OCI-LY7 (cell line): ENCODE measurements around the gene CCDC30. TPM values are rescaled to one million over a fixed set of nuclear protein-coding genes. Genes with fewer than 3 reads are reported as not detected.

Experiments used
- BruUV-seq: library from RNA; stranded (reverse); fragments of 400-500 nt; replicated peaks from 2 replicates; lab custom pipeline; 2021; lab: Mats Ljungman, UMichigan
- CTCF ChIA-PET: fragments of 300-600 bp; sonication (Branson Sonifier 250); formaldehyde crosslinking; loops from one replicate; lab custom pipeline; 2022; ENCODE audit warnings: antibody characterized with exemption; ENCODE audit not compliant: unreplicated experiment; lab: Charles Lee
- POLR2A ChIA-PET: fragments of 300-600 bp; sonication (Branson Sonifier 250); formaldehyde crosslinking; loops from one replicate; lab custom pipeline; 2022; ENCODE audit warnings: antibody characterized with exemption; lab: Charles Lee
- DNase-seq: peaks from one replicate; pipeline ENCODE4 v3.0.0-alpha.2; 2015; ENCODE audit warnings: low spot score
- H2AFZ ChIP-seq: fragments of 200-600 bp; sonication (generic), shearing (Covaris generic); 2 replicates; pipeline ENCODE4 v1.6.1; 2014; ENCODE audit warnings: mild to moderate bottlenecking, antibody characterized with exemption, low read length, moderate library complexity
- H3K27ac ChIP-seq: fragments of 200-600 bp; sonication (generic); 2 replicates; pipeline ENCODE4 v1.5.1; 2014; ENCODE audit warnings: mixed run types, low read depth, mild to moderate bottlenecking, moderate library complexity, low read length, inconsistent platforms; ENCODE audit not compliant: poor library complexity, severe bottlenecking
- H3K36me3 ChIP-seq: fragments of 200-600 bp; sonication (generic); 2 replicates; pipeline ENCODE4 v1.6.1; 2014; ENCODE audit warnings: mild to moderate bottlenecking, antibody characterized with exemption, low read length, moderate library complexity, mixed read lengths; ENCODE audit not compliant: insufficient read depth
- H3K4me1 ChIP-seq: fragments of 200-600 bp; sonication (generic); 2 replicates; pipeline ENCODE4 v1.5.1; 2014; ENCODE audit warnings: mild to moderate bottlenecking, low read length; ENCODE audit not compliant: insufficient read depth, poor library complexity, severe bottlenecking
- H3K4me2 ChIP-seq: fragments of 200-600 bp; sonication (generic); 2 replicates; pipeline ENCODE4 v1.6.1; 2014; ENCODE audit warnings: mild to moderate bottlenecking, low read length
- H3K4me3 ChIP-seq: fragments of 200-600 bp; sonication (generic); 2 replicates; pipeline ENCODE4 v1.5.1; 2014; ENCODE audit warnings: mild to moderate bottlenecking, low read depth, low read length; ENCODE audit not compliant: poor library complexity, severe bottlenecking
- H3K79me2 ChIP-seq: fragments of 200-600 bp; sonication (generic); 2 replicates; pipeline ENCODE4 v1.6.1; 2016; ENCODE audit warnings: low read depth, mild to moderate bottlenecking, low read length, moderate library complexity, mixed read lengths; ENCODE audit not compliant: insufficient read depth
- H3K9me2 ChIP-seq: fragments of 200-600 bp; sonication (generic); 2 replicates; pipeline ENCODE4 v1.6.1; 2016; ENCODE audit warnings: mild to moderate bottlenecking, low read length, mixed read lengths; ENCODE audit not compliant: insufficient read depth
- H3K9me3 ChIP-seq: fragments of 200-600 bp; sonication (generic); 2 replicates; pipeline ENCODE4 v1.6.1; 2014; ENCODE audit warnings: mild to moderate bottlenecking, mixed run types, low read length, mixed read lengths
- H4K20me1 ChIP-seq: fragments of 200-600 bp; sonication (generic); 2 replicates; pipeline ENCODE4 v1.6.1; 2014; ENCODE audit warnings: mild to moderate bottlenecking, antibody characterized with exemption, low read length, moderate library complexity, mixed read lengths; ENCODE audit not compliant: insufficient read depth
- EZH2phosphoT487 ChIP-seq: fragments of 200-600 bp; sonication (generic); IDR thresholded peaks from 2 replicates; pipeline ENCODE4 v1.6.1; 2018; ENCODE audit warnings: low read depth, borderline replicate concordance, mild to moderate bottlenecking, mixed run types, antibody characterized with exemption, low read length, moderate library complexity, mixed read lengths
- intact Hi-C: fragments of 100-400 bp; cut with micrococcal nuclease; formaldehyde crosslinking; loops from one replicate; pipeline ENCODE4 v1.10.0; 2022; ENCODE audit not compliant: unreplicated experiment
- total RNA-seq, 2 experiments: library from RNA; depleted of rRNA in 1 of 2; stranded (reverse); fragments of >200 nt in 1 of 2; shearing (Covaris generic) in 1 of 2; gene quantifications; 2 replicates each; pipeline ENCODE4 v1.2.3, GENCODE V29; 2014 to 2022
- TF ChIP-seq, protein P1 (sequence below): fragments of 200-600 bp; sonication (generic); conservative IDR thresholded peaks from 2 replicates; pipeline ENCODE4 v1.5.1; 2014; ENCODE audit warnings: mild to moderate bottlenecking, antibody characterized with exemption, low read length, moderate library complexity, mixed read lengths

Gene CCDC30
- total RNA-seq, 2 experiments from 2014 or later, result 0.54 to 2.6 TPM

DNA sequence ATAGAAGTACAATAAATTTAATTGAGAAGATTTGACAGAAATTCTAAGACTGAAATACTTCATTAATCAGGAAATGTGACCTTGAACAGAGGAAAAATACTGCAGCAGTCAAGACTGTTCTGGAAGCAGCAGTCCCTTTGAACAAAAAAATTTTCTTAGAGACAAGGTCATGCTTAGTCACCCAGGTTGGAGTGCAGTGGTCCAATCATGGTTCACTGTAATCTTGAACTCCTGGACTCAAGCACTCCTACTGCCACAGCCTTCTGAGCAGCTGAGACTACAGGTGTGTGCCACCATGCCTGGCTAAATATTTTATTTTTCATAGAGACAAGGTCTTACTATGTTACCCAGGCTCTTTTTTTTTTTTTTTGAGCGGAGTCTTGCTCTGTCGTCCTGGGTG is 1.9 kb upstream of the CCDC30 start:
- Histone ChIP-seq H3K27ac (no peak overlapping the region), H3K36me3 (peaks cover 17% of the 10 kb centered on the region; the same call in 1 of the 2 replicates), H3K4me2 (no peak overlapping the region), H2AFZ (no peak overlapping the region), H3K9me3 (no peaks in the 10 kb centered on the region), H3K9me2 (no peaks in the 10 kb centered on the region), H3K79me2 (peaks cover 4% of the 10 kb centered on the region; the same call in 1 of the 2 replicates), H3K4me3 (no peak overlapping the region), H4K20me1 (no peaks in the 10 kb centered on the region), H3K4me1 (peaks cover 17% of the 10 kb centered on the region)
- no peak for TF ChIP-seq EZH2phosphoT487
- TF ChIP-seq, protein P1, sequence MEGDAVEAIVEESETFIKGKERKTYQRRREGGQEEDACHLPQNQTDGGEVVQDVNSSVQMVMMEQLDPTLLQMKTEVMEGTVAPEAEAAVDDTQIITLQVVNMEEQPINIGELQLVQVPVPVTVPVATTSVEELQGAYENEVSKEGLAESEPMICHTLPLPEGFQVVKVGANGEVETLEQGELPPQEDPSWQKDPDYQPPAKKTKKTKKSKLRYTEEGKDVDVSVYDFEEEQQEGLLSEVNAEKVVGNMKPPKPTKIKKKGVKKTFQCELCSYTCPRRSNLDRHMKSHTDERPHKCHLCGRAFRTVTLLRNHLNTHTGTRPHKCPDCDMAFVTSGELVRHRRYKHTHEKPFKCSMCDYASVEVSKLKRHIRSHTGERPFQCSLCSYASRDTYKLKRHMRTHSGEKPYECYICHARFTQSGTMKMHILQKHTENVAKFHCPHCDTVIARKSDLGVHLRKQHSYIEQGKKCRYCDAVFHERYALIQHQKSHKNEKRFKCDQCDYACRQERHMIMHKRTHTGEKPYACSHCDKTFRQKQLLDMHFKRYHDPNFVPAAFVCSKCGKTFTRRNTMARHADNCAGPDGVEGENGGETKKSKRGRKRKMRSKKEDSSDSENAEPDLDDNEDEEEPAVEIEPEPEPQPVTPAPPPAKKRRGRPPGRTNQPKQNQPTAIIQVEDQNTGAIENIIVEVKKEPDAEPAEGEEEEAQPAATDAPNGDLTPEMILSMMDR, result no peak
- CTCF ChIA-PET, result no interaction called here
- no peak for DNase-seq
- no TSS peak for BruUV-seq
- intact Hi-C loops, result no loop called here
- POLR2A ChIA-PET, result no interaction called here

DNA sequence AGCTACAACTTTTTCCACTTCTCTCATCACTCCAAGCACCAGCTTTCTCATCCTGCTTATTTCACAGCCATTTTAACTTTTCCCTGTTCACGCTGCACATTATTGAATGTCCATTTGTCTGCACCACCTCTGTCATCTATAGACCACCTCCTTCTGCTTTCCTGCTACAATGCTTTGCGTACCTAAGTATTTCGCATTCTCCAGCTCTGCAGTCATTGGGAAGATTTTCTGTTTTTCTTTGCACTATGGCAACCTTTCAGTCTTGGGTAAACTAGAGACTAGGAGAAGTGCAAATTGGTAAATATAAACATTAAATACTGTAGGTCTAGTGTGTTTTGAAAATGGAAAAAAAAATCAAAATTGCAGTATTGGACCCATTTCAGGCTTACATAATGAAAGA is 835 bp downstream of the CCDC30 start:
- BruUV-seq, result no TSS peak
- Histone ChIP-seq H3K4me1 (peaks cover 12% of the 10 kb centered on the region), H3K4me3 (no peak overlapping the region), H3K4me2 (peak overlapping the region; percentile 83; the same call in 1 of the 2 replicates), H3K9me3 (no peaks in the 10 kb centered on the region), H3K27ac (no peak overlapping the region), H3K36me3 (peaks cover 8% of the 10 kb centered on the region; the same call in 1 of the 2 replicates), H4K20me1 (no peaks in the 10 kb centered on the region), H2AFZ (peak overlapping the region; percentile 88; the same call in 1 of the 2 replicates), H3K79me2 (no peaks in the 10 kb centered on the region), H3K9me2 (no peaks in the 10 kb centered on the region)
- no peak for TF ChIP-seq EZH2phosphoT487
- TF ChIP-seq, protein P1, result no peak
- POLR2A ChIA-PET, result no interaction called here
- intact Hi-C loops, result no loop called here
- CTCF ChIA-PET, result no interaction called here
- DNase-seq, result no peak

DNA sequence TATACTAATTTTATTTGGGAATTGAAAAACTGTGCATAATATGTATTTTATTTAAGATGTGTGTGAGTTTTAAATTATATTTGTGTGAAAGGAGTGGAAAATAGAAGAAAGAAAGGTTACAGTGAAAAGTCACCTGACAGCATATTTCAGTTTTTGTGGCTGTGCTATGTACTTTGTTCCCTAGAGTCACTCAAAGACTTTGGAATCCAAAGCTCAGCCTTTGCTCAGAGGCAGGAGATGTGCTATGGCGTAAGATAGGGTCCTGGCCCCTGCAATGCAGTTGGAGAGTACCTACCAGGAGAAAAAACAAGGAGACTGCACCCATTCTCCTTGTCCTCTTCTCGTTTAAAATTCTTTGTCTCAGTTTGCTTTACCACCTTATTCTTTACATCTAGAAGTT is 2.9 kb downstream of the CCDC30 start:
- ChIA-PET CTCF (no interaction called here), POLR2A (no interaction called here)
- Histone ChIP-seq H3K36me3 (no peaks in the 10 kb centered on the region), H4K20me1 (no peaks in the 10 kb centered on the region), H3K4me3 (no peak overlapping the region), H2AFZ (no peak overlapping the region), H3K27ac (no peak overlapping the region), H3K79me2 (no peaks in the 10 kb centered on the region), H3K4me2 (no peak overlapping the region), H3K9me2 (no peaks in the 10 kb centered on the region), H3K4me1 (peaks cover 12% of the 10 kb centered on the region), H3K9me3 (no peaks in the 10 kb centered on the region)
- intact Hi-C loops, result no loop called here
- TF ChIP-seq EZH2phosphoT487, result no peak
- TF ChIP-seq, protein P1, result no peak
- DNase-seq, result no peak
- BruUV-seq, result no TSS peak
